A549 (cell line): ENCODE data around the gene IER5L. TPM values are rescaled to one million over a fixed set of nuclear protein-coding genes. Genes with fewer than 3 reads are reported as not detected.

Experiments used
- ATAC-seq, 2 experiments: fragments of 200-7000 bp in 1 of 2; fragments of >200 bp in 1 of 2; cut with Nextera tagmentation in 1 of 2; cut with Tn5 transposase in 1 of 2; 3 replicates each; pipeline versions ENCODE4 v1.8.0 to v1.9.1; 2018 to 2020; ENCODE audit warnings: mild to moderate bottlenecking in 1 of 2, moderate library complexity in 1 of 2
- CTCF ChIA-PET: fragments of 300-600 bp; sonication (Branson Sonifier 250); formaldehyde crosslinking; extraction: SDS; loops from one replicate; lab custom pipeline; 2021; ENCODE audit warnings: antibody characterized with exemption, inconsistent platforms; lab: Yijun Ruan, JAX
- POLR2A ChIA-PET: fragments of 350-600 bp; formaldehyde crosslinking; extraction: SDS; loops from one replicate; lab custom pipeline; 2021; ENCODE audit warnings: antibody characterized with exemption, inconsistent platforms; lab: Yijun Ruan, JAX
- DNase-seq, 2 experiments: peaks; one replicate each; pipeline versions ENCODE4 v3.0.0 to v3.0.0-alpha.2; 2011 to 2016; ENCODE audit warnings: low read depth in 1 of 2, low spot score in 1 of 2
- FAIRE-seq: peaks from 2 replicates; lab custom pipeline; 2011; peaks lifted over from hg19 to GRCh38; lab: Jason Lieb, UNC
- H3K27ac ChIP-seq, 2 experiments: fragments of >200 bp; sonication (Bioruptor Twin); formaldehyde crosslinking; 3 replicates each; pipeline ENCODE4 v1.5.1; 2016 to 2017
- H3K4me1 ChIP-seq: fragments of >200 bp; sonication (Bioruptor Twin); formaldehyde crosslinking; 3 replicates; pipeline ENCODE4 v1.6.1; 2016
- H3K4me2 ChIP-seq: fragments of >200 bp; sonication (Bioruptor Twin); formaldehyde crosslinking; 3 replicates; pipeline ENCODE4 v1.6.1; 2016
- H3K4me3 ChIP-seq: fragments of >200 bp; sonication (Bioruptor Twin); formaldehyde crosslinking; 3 replicates; pipeline ENCODE4 v1.5.1; 2016
- H3K9me3 ChIP-seq: fragments of >200 bp; sonication (Bioruptor Twin); formaldehyde crosslinking; 3 replicates; pipeline ENCODE4 v1.6.1; 2016
- ATOH8 ChIP-seq: fragments of 250-450 bp; sonication (Bioruptor Pico); IDR thresholded peaks from 2 replicates; pipeline ENCODE4 v1.5.0; 2020; ENCODE audit warnings: low read depth, mild to moderate bottlenecking, moderate library complexity
- BHLHE40 ChIP-seq: IDR thresholded peaks from 2 replicates; pipeline ENCODE4 v1.6.1; 2012; ENCODE audit warnings: low read depth, low read length, inconsistent platforms
- CBX8 ChIP-seq: fragments of 200-600 bp; sonication (generic); IDR thresholded peaks from 2 replicates; pipeline ENCODE4 v1.6.1; 2016
- CEBPB ChIP-seq, 2 experiments: fragments of >200 bp in 1 of 2; sonication (Bioruptor Twin) in 1 of 2; formaldehyde crosslinking in 1 of 2; IDR thresholded peaks; 2 replicates each; pipeline ENCODE4 v1.6.1; 2012 to 2016
- CHD2 ChIP-seq: fragments of 150-350 bp; IDR thresholded peaks from 2 replicates; pipeline ENCODE4 v1.6.1; 2014; ENCODE audit warnings: low read length; ENCODE audit not compliant: partially characterized antibody
- CHD4 ChIP-seq: fragments of 200-600 bp; sonication (generic); IDR thresholded peaks from 2 replicates; pipeline ENCODE4 v1.6.1; 2016; ENCODE audit warnings: antibody characterized with exemption, mild to moderate bottlenecking, borderline replicate concordance
- CTCF ChIP-seq: fragments of >200 bp; sonication (Bioruptor Twin); formaldehyde crosslinking; IDR thresholded peaks from 3 replicates; pipeline ENCODE4 v1.5.1; 2016
- EHMT2 ChIP-seq: fragments of 200-600 bp; sonication (generic); IDR thresholded peaks from 2 replicates; pipeline ENCODE4 v1.6.1; 2016; ENCODE audit warnings: antibody characterized with exemption, low read depth, mild to moderate bottlenecking, moderate library complexity
- HDAC2 ChIP-seq: fragments of 200-600 bp; sonication (generic); IDR thresholded peaks from 2 replicates; pipeline ENCODE4 v1.6.1; 2016
- HOXB13 ChIP-seq: fragments of 250-450 bp; sonication (Bioruptor Pico); IDR thresholded peaks from 2 replicates; pipeline ENCODE4 v1.5.0; 2020; ENCODE audit warnings: low read depth, mild to moderate bottlenecking, moderate library complexity
- JUN ChIP-seq, 2 experiments: fragments of >200 bp; sonication (Bioruptor Twin); formaldehyde crosslinking; IDR thresholded peaks; 2 replicates in 1 of 2; 3 replicates in 1 of 2; pipeline ENCODE4 v1.6.1; 2016 to 2017
- KDM5A ChIP-seq: fragments of 200-600 bp; sonication (generic); IDR thresholded peaks from 2 replicates; pipeline ENCODE4 v1.6.1; 2016; ENCODE audit warnings: antibody characterized with exemption, mild to moderate bottlenecking
- NR3C1 ChIP-seq: fragments of >200 bp; sonication (Bioruptor Twin); formaldehyde crosslinking; IDR thresholded peaks from 3 replicates; pipeline ENCODE4 v1.6.1; 2017
- PBX3 ChIP-seq: IDR thresholded peaks from 2 replicates; pipeline ENCODE4 v1.6.1; 2012
- PHF8 ChIP-seq: fragments of 200-600 bp; sonication (generic); IDR thresholded peaks from 2 replicates; pipeline ENCODE4 v1.6.1; 2016; ENCODE audit warnings: low read depth, mild to moderate bottlenecking, antibody characterized with exemption, moderate library complexity, borderline replicate concordance
- POLR2A ChIP-seq: IDR thresholded peaks from 2 replicates; pipeline ENCODE4 v1.6.1; 2012; ENCODE audit warnings: mild to moderate bottlenecking, low read length
- RARB ChIP-seq: fragments of 250-450 bp; sonication (Bioruptor Pico); IDR thresholded peaks from 2 replicates; pipeline ENCODE4 v1.8.0; 2021; ENCODE audit warnings: mild to moderate bottlenecking, moderate library complexity
- RFX5 ChIP-seq: fragments of 450-650 bp; IDR thresholded peaks from 2 replicates; pipeline ENCODE4 v1.7.1; 2014; ENCODE audit warnings: antibody characterized with exemption, mild to moderate bottlenecking, moderate library complexity
- ZSCAN20 ChIP-seq: fragments of 250-450 bp; sonication (Bioruptor Pico); IDR thresholded peaks from 2 replicates; pipeline ENCODE4 v1.8.0; 2022; ENCODE audit warnings: mild to moderate bottlenecking, moderate library complexity
- WGBS: methylation state at CpG from one replicate; pipeline ENCODE4 v1.1.6; 2017; ENCODE audit errors: missing lambda C conversion rate; 5-methylcytosine and 5-hydroxymethylcytosine counted together
- polyA plus RNA-seq, 4 experiments: library from polyadenylated mRNA; depleted of rRNA in 3 of 4; stranded (reverse); fragments of >200 nt; fragmentation: RNase III in 1 of 4; extraction: RNeasy Plus Mini Kit Qiagen cat#74134 plus additional on column Dnase treatment in 1 of 4; gene quantifications; 2 replicates in 3 of 4; 3 replicates in 1 of 4; pipeline ENCODE4 v1.2.3, GENCODE V29; 2011 to 2017
- TF ChIP-seq, protein P1 (sequence below): IDR thresholded peaks from 2 replicates; pipeline ENCODE4 v1.6.1; 2012
- TF ChIP-seq, protein P2 (sequence below): fragments of >200 bp; sonication (Bioruptor Twin); formaldehyde crosslinking; IDR thresholded peaks from 2 replicates; pipeline ENCODE4 v1.6.1; 2016

The IER5L gene
- polyA plus RNA-seq, 2 of the 4 experiments (the other 2 are of a cell fraction), result 25.1 to 67.5 TPM

DNA sequence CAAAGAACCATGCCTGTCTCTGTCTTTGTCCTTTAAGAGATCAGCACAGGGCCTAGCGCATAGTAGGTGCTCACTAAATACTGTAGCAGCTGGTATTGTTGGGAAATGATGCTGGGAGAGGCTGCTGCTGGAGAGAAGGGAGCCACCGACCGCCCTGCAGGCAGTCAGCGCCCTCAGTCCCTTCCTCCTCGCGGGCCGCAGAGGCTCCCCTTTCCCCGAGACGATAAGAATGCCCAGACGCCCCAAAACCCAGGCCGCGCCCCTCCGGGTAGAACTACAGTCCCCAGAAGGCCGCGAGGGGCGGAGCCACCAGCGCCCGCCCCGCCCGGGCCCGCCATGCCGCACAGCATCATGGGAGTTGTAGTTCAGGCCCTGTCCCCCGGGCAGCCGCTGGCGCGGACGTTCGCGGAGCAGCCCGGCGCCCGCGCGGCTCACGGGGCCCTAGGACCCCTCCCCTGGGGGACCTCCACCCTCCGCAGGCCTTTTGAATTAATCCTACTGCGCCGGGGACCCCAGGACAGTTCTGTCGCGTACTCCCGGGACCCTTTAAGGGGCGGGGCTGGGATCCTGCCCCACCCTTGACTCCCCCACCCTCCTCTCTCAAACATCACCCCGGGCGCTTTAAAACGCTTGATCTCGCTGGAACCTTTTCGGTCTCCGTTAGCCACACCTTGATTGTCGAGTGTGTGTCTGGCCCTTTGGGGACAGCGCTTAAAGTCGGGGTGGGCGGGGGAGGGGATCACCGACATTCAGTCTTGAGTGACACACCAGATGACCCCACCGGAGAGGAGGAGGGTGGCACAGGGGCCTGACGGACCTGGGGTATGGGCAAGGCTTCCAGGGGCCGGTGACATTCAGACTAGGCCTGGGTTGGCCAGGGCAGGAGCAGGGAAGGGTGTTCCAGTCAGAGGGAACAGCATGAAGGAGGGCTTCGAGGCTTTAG lies 24.8 kb upstream of the IER5L start:
- H3K4me2 ChIP-seq, result peak overlapping the region; percentile 97
- ChIA-PET POLR2A (no interaction called here), CTCF (interaction anchor here (1.1 to 1.3 kb wide), 2 partner anchors 71 to 421 kb away, joined by 3 to 4 read pairs; no protein-coding TSS in a partner anchor)
- peak overlapping the region; percentile 56 for H3K4me3 ChIP-seq
- WGBS, result 7% methylated on average over 13 of the region's 57 CpGs
- TF ChIP-seq RFX5, result no peak
- TF ChIP-seq PHF8, result peak; percentile 60; the same call in 1 of the 2 replicates
- 0 out of 2 replicates have a peak, but pooled peaks have one; percentile 9 for TF ChIP-seq POLR2A
- TF ChIP-seq PBX3, result 0 out of 2 replicates have a peak, but pooled peaks have one; percentile 36
- peak in 1 of 2 experiments; percentile 53; a peak in 1 of 5 replicates for TF ChIP-seq JUN (IDR thresholded peaks at IDR 0.05)
- H3K27ac ChIP-seq, result peak overlapping the region; percentile 95 to 96
- DNase-seq (peak; percentile 76 to 83), ATAC-seq (peak; percentile 89 to 94), FAIRE-seq (no peak)
- H3K4me1 ChIP-seq, result peaks cover 9% of the 10 kb centered on the region; the same call in 2 of the 3 replicates
- H3K9me3 ChIP-seq, result no peaks in the 10 kb centered on the region

GRCh38 chr9:129201866-129202265 lies 23.8 kb upstream of the IER5L start:
- FAIRE-seq (no peak), DNase-seq (no peak), ATAC-seq (no peak)
- WGBS, result 71% methylated on average over 9 of the region's 9 CpGs
- Histone ChIP-seq H3K27ac (peak overlapping the region in 1 of 2 experiments; percentile 40; a peak in 3 of 6 replicates), H3K4me2 (no peak overlapping the region), H3K4me3 (no peak overlapping the region), H3K4me1 (peaks cover 9% of the 10 kb centered on the region; the same call in 2 of the 3 replicates), H3K9me3 (no peaks in the 10 kb centered on the region)
- ChIA-PET POLR2A (no interaction called here), CTCF (interaction anchor here (1.1 to 1.3 kb wide), 3 partner anchors 29 to 422 kb away, joined by 3 to 4 read pairs (median 3); no protein-coding TSS in a partner anchor)
- TF ChIP-seq CBX8, result no peak
- TF ChIP-seq HOXB13 (CRISPR knock-in tag), result no peak
- TF ChIP-seq HDAC2, result no peak
- TF ChIP-seq RARB (CRISPR knock-in tag), result no peak

DNA sequence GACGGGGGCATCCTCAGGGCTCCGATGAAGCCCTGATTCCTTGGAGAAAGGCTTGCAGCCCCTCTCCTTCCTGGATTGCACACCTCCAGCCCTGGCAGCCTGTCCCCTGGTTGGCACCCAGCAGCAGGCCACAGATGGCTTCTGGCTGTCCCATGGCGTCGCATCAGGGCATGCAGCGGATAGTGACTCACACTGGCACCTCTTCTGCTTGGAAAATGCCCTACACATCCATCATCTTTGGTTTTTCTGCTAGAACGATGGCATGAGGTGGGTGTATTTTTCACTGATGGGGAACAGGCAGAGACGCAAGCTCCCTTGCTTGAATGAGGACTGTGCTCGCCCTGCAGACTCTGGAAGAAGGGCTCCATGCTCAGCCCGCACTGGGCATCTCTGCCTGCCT lies 23.2 kb upstream of the IER5L start:
- WGBS, result 77% methylated on average over 9 of the region's 9 CpGs

GRCh38 chr9:129200255-129200654 lies 22.2 kb upstream of the IER5L start:
- no peak for ATAC-seq
- POLR2A ChIA-PET, result interaction anchor here (1.3 kb wide), 1 partner anchor 22 kb away, joined by 3 read pairs; the partner anchor contains the start of gene IER5L
- WGBS, result 94% methylated on average over 6 of the region's 6 CpGs
- Histone ChIP-seq H3K4me2 (no peak overlapping the region), H3K4me1 (peaks cover 9% of the 10 kb centered on the region; the same call in 2 of the 3 replicates), H3K4me3 (no peak overlapping the region), H3K27ac (no peak overlapping the region), H3K9me3 (peaks cover 12% of the 10 kb centered on the region; the same call in 2 of the 3 replicates)
- no peak for FAIRE-seq
- no peak for DNase-seq
- CTCF ChIA-PET, result interaction anchor here (1.3 kb wide), 1 partner anchor 10 kb away, joined by 3 read pairs; no protein-coding TSS in a partner anchor
- TF ChIP-seq EHMT2 (no peak), CHD4 (no peak), PHF8 (no peak), ZSCAN20 (CRISPR knock-in tag) (no peak), JUN (IDR thresholded peaks at IDR 0.05) (no peak), NR3C1 (no peak), ATOH8 (CRISPR knock-in tag) (no peak), KDM5A (no peak), CTCF (no peak)
- TF ChIP-seq, protein P1, sequence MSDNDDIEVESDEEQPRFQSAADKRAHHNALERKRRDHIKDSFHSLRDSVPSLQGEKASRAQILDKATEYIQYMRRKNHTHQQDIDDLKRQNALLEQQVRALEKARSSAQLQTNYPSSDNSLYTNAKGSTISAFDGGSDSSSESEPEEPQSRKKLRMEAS, result no peak

More for the DNA sequence above, 23.2 kb upstream of the IER5L start:
- ChIA-PET POLR2A (no interaction called here), CTCF (interaction anchor here (1.1 to 1.3 kb wide), 2 partner anchors 9 to 28 kb away, joined by 3 read pairs; no protein-coding TSS in a partner anchor)
- Histone ChIP-seq H3K9me3 (peaks cover 2% of the 10 kb centered on the region; the same call in 2 of the 3 replicates), H3K4me2 (no peak overlapping the region), H3K4me1 (peaks cover 9% of the 10 kb centered on the region; the same call in 2 of the 3 replicates), H3K4me3 (no peak overlapping the region), H3K27ac (peak overlapping the region in 1 of 2 experiments; percentile 40; a peak in 3 of 6 replicates)
- no peak for DNase-seq
- ATAC-seq, result no peak
- no peak for FAIRE-seq
- TF ChIP-seq CHD4 (no peak), ATOH8 (CRISPR knock-in tag) (no peak), CHD2 (no peak), CEBPB (IDR thresholded peaks at IDR 0.05) (no peak), HOXB13 (CRISPR knock-in tag) (no peak), BHLHE40 (no peak), EHMT2 (no peak)
- TF ChIP-seq, protein P2, sequence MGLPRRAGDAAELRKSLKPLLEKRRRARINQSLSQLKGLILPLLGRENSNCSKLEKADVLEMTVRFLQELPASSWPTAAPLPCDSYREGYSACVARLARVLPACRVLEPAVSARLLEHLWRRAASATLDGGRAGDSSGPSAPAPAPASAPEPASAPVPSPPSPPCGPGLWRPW, result no peak
